Astrocyte of the hippocampus (primary cell): Measurements from ENCODE around the gene MUC12.
"Not testable (repeated sequence)": the region's sequence is repeated elsewhere in the genome, so short reads cannot be mapped to it uniquely, and the experiment has no call there.

Experiments used
- DNase-seq: peaks from one replicate; pipeline ENCODE4 v3.0.0; 2011; ENCODE audit warnings: low read depth, low spot score

Gene MUC12

GRCh38 chr7:100984241-100984918 is 15.0 kb downstream of the MUC12 start:
- not testable (repeated sequence) for DNase-seq

DNA sequence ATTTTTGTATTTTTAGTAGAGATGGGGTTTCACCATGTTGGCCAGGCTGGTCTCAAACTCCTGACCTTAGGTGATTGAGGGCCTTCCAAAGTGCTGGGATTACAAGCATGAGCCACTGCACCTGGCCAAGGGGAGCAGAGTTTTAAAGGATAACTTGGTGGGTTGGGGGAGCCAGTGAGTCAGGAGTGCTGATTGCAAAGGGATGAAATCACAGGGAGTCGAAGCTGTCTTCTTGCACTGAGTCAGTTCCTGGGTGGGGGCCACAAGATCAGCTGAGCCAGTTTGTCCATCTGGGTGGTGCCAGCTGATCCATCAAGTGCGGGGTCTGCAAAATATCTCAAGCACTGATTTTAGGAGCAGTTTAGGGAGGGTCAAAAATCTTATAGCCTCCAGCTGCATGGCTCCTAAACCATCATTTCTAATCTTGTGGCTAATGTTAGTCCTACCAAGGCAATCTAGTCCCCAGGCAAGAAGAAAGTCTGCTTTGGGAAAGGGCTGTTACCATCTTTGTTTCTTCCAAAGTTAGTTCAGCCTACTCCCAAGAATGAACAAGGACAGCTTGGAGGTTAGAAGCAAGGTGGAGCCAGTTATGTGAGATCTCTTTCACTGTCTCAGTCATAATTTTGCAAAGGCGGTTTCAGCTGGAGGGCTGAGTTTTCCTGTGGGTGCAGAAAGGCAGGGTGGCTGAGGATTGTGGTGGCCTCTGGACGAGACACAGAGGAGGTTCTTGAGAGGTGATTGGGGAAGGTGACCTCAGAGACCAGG is 15.8 kb downstream of the MUC12 start:
- DNase-seq, result not testable (repeated sequence)

GRCh38 chr7:100991631-100992030 is 22.3 kb downstream of the MUC12 start:
- DNase-seq, result no peak

GRCh38 chr7:100992280-100992679 is 22.9 kb downstream of the MUC12 start:
- not testable (repeated sequence) for DNase-seq

- DNase-seq, result not testable (repeated sequence)
These were observed 25.3 kb downstream of the MUC12 start for GRCh38 chr7:100994671-100995070.

DNA sequence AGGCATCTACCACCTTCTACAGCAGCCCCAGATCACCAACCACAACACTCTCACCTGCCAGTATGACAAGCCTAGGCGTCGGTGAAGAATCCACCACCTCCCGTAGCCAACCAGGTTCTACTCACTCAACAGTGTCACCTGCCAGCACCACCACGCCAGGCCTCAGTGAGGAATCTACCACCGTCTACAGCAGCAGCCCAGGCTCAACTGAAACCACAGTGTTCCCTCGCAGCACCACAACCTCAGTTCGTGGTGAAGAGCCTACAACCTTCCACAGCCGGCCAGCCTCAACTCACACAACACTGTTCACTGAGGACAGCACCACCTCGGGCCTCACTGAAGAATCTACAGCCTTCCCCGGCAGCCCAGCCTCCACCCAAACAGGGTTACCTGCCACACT is 29.2 kb downstream of the MUC12 start:
- DNase-seq, result not testable (repeated sequence)

GRCh38 chr7:100999334-100999733 is 30.0 kb downstream of the MUC12 start:
- DNase-seq, result not testable (repeated sequence)

DNA sequence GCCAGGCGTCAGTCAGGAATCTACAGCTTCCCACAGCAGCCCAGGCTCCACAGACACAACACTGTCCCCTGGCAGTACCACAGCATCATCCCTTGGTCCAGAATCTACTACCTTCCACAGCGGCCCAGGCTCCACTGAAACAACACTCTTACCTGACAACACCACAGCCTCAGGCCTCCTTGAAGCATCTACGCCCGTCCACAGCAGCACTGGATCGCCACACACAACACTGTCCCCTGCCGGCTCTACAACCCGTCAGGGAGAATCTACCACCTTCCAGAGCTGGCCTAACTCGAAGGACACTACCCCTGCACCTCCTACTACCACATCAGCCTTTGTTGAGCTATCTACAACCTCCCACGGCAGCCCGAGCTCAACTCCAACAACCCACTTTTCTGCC is 30.7 kb downstream of the MUC12 start:
- DNase-seq, result not testable (repeated sequence)

- not testable (repeated sequence) for DNase-seq
These were observed 33.0 kb downstream of the MUC12 start for GRCh38 chr7:101002333-101002732.

DNA sequence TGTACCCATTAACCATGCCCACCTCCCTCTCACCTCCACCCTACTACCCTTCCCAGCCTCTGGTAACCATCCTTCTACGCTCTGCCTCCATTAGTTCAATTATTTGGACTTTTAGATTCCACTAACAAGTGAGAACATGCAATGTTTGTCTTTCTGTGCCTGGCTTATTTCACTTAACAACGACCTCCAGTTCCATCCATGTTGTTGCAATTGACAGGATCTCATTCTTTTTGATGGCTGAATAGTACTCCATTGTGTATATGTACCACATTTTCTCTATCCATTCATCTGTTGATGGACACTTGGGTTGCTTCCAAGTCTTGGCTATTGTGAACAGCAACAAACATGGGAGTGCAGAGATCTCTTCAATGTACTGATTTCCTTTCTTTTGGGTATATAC is 38.0 kb downstream of the MUC12 start:
- not testable (repeated sequence) for DNase-seq

DNA sequence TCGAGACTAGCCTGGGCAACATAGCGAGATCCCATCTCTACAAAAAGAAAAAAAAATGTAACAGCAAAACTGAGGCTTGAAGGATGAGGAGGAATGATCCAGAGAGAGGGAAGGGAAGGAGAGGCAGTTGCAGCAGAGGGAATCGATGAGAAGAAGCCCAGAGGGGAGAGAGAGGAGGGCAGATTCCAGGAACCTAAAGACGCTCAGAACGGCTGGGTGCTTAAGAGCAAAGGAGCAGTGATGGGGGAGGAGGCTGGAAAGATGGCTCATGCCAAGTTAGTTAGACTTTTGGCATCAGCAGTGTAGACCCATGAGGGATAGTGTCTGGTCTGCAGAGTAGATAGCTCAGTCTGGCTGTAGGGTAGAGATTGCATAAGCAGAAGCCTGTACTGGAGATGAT is 40.3 kb downstream of the MUC12 start:
- DNase-seq, result no peak

DNA sequence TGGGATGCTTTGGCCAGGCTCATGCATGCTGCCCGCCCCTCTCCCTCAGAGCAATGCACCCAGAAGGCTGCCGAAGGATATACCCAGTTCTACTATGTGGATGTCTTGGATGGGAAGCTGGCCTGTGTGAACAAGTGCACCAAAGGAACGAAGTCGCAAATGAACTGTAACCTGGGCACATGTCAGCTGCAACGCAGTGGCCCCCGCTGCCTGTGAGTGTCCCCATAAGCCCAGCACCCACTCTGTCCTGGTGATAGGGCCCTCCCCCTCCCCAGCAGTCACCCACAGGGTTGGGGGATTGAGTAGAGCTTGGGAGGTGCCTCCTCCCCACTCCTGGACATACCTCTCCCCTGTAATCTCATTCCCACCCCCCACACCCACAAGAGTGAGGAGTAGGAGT is 43.6 kb downstream of the MUC12 start:
- no peak for DNase-seq

GRCh38 chr7:101015626-101016025 is 46.3 kb downstream of the MUC12 start:
- no peak for DNase-seq

DNA sequence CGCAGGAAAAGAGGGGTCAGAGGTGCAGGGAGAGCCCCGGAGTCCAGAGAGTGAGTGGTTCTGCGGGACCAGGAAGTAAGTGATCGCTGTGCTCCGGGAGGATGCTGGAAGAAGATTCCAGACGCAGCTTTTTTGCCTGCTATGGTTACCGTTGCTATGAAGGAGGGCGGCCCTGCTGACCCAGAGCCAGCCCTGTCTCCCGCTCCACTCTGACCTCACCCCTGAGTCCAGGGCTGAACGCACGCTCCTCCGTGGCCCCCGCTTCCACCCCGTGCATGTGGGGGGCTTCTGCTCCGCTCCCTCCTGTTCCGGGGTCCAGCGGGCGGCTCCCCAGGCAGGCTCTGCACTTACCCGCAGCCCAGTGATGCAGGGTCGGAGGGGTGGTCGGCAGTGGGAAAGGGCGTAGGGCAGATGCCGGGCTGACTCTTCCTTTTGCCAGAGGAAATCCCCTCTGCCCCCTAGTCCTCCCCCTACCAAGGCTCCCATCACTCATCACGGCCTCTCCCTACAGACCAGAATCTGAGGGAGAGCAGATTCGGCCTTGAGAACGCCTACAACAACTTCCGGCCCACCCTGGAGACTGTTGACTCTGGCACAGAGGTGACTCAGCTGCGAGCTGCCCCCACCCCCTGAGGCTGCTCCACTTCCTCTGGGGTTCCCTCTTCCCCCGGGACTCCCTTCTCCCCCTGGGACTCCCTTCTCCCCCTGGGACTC is 47.9 kb downstream of the MUC12 start:
- peak; percentile 69 for DNase-seq

- DNase-seq, result no peak
These were observed 49.2 kb downstream of the MUC12 start for GRCh38 chr7:101018271-101019167.

DNA sequence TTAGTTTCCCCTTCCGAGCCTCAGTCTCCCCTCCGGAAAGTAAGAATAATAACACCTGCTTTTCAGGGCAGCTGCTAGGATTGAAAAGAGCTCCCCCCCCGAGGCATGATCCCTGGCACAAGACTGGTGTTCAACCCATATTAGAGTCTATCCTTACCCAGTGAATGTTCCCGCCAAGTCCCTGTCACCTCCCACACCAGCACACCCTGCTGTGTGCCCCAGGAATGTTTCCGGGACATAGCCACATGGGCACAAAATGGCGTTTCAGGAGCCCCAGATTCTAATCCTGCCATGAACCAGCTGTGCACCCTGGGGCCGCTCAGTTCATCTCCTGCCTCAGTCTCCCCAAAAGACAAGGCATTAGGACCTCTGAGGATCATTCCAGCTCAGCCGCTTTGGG is 51.1 kb downstream of the MUC12 start:
- DNase-seq, result no peak

DNA sequence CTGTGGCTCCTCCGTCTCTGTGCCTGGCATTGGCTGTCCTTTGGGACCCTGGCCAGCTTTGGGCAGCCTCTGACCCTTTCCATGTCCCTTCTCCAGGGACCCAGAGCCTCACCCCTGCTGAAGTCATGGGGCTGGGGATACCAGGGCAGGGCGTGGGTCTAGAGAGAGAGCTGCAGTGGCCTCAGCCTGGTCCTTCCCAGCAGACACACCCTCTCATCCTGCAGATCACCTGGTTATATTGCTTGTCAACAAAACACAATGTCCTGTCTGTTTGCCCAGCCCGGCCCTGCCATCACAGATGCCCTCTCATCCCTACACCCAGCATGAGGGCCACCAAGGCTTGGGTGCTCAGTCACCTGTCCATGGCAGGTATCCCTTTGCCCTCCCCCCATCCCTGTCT is 52.3 kb downstream of the MUC12 start:
- no peak for DNase-seq

DNA sequence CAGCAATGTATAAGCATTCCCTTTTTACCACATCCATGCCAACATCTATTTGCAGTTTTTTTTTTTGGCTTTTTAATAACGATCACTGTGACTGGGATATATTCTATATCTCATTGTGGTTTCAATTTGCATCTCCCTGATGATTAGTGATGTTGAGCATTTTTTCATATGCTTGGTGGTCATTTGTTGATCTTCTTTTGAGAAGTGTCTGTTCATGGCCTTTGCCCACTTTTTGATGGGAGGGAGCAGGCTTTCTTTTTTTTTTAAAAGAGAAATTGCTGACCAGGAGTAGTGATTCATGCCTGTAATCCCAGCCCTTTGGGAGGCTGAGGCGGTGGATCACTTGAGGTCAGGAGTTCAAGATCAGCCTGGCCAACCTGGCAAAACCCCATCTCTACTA is 54.5 kb downstream of the MUC12 start:
- DNase-seq, result no peak

- no peak for DNase-seq
These were observed 61.7 kb downstream of the MUC12 start for GRCh38 chr7:101031082-101031481.

DNA sequence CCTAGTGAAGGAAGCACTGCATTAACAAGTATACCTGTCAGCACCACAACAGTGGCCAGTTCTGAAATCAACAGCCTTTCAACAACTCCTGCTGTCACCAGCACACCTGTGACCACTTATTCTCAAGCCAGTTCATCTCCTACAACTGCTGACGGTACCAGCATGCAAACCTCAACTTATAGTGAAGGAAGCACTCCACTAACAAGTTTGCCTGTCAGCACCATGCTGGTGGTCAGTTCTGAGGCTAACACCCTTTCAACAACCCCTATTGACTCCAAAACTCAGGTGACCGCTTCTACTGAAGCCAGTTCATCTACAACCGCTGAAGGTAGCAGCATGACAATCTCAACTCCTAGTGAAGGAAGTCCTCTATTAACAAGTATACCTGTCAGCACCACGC is 66.6 kb downstream of the MUC12 start:
- no peak for DNase-seq

GRCh38 chr7:101041283-101041682 is 71.9 kb downstream of the MUC12 start:
- DNase-seq, result not testable (repeated sequence)
